Heart left ventricle (tissue), 13 donors: ENCODE measurements around the gene CSMD2.

Source experiments
- POLR2A ChIP-seq, 2 donors: fragments of 450-650 bp; IDR thresholded peaks; one replicate each; pipeline ENCODE4 v1.6.1; 2017; ENCODE audit warnings: antibody characterized with exemption in 2 of 2, mild to moderate bottlenecking in 2 of 2, moderate library complexity in 2 of 2
- TF ChIP-seq, protein P1 (sequence below), 12 donors: fragments of 200-600 bp; sonication (generic) in 4 of 12; IDR thresholded peaks; one replicate each; pipeline versions ENCODE4 v1.5.0 to v1.8.0; 2018 to 2022; ENCODE audit warnings: antibody characterized with exemption in 12 of 12, mild to moderate bottlenecking in 5 of 12
- donor health status: ischemic (EF 13 %, LVEDD 7.1; RV severe dilation, severe dysfunction).
- donor health status: DM: no; HTN: yes; CAD: no.
- donor health status: DM: no; HTN: no; CAD: no.
- donor health status: ischemic (EF 25% LVEDD 6.9; RV normal size, moderate dysfunction).
- donor health status: ischemic (EF 25% LVEDD 5.7; RV mildly dilated, moderate dysfunction).
- donor health status: ischemic (EF 35%, LVEDD 5.7; RV mildly dilated, moderate dysfunction).
- donor health status: nonischemic (EF 11% LVEDD 7.7; RV severe dilation, severe dysfunction).
- donor health status: DM: yes; HTN: yes; CAD: no.
- donor health status: PGD.
- donor health status: ischemic (EF 29% LVEDD 5.4; RV normal size, mild dysfunction).
- donor health status: nonischemic (EF 23%, LVEDD 6.1; RV moderate dilation, normal function).

DNA sequence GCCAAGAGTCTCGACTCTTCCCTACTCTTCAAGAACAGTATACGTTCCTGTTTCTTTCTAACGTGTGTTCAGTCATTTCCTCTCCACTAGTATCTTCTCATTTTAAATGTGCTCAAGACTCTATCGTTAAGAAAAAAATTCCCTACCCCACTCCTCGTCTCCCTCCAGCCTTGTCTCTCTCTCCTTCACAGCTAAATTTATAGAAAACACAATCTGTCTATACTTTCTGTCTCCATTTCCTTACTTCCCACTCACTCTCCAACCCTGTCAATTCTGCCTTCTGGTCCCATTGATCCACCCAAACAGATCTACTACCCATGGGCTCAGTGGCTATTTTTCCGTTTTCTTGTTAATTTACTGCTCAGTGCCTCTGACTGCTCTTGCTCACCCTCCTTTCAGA, 75.3 kb downstream of the CSMD2 start:
- TF ChIP-seq, protein P1, sequence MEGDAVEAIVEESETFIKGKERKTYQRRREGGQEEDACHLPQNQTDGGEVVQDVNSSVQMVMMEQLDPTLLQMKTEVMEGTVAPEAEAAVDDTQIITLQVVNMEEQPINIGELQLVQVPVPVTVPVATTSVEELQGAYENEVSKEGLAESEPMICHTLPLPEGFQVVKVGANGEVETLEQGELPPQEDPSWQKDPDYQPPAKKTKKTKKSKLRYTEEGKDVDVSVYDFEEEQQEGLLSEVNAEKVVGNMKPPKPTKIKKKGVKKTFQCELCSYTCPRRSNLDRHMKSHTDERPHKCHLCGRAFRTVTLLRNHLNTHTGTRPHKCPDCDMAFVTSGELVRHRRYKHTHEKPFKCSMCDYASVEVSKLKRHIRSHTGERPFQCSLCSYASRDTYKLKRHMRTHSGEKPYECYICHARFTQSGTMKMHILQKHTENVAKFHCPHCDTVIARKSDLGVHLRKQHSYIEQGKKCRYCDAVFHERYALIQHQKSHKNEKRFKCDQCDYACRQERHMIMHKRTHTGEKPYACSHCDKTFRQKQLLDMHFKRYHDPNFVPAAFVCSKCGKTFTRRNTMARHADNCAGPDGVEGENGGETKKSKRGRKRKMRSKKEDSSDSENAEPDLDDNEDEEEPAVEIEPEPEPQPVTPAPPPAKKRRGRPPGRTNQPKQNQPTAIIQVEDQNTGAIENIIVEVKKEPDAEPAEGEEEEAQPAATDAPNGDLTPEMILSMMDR (IDR thresholded peaks at IDR 0.05), result no peak
- TF ChIP-seq POLR2A (IDR thresholded peaks at IDR 0.05), result no peak
